LNCaP clone FGC (cell line): ENCODE data around the gene HSF4.

ENCODE experiments used
- DNase-seq: peaks from one replicate; pipeline ENCODE4 v3.0.0-alpha.2; 2011; ENCODE audit warnings: low read depth
- H3K4me3 ChIP-seq: 2 replicates; pipeline ENCODE4 v1.5.1; 2011; ENCODE audit warnings: mild to moderate bottlenecking, low read depth, low read length, control low read depth
- TF ChIP-seq, protein P1 (sequence below): IDR thresholded peaks from 2 replicates; pipeline ENCODE4 v1.5.1; 2012; ENCODE audit warnings: mild to moderate bottlenecking; ENCODE audit not compliant: control insufficient read depth, insufficient read depth; ENCODE audit errors: extremely low read depth

The HSF4 gene

DNA sequence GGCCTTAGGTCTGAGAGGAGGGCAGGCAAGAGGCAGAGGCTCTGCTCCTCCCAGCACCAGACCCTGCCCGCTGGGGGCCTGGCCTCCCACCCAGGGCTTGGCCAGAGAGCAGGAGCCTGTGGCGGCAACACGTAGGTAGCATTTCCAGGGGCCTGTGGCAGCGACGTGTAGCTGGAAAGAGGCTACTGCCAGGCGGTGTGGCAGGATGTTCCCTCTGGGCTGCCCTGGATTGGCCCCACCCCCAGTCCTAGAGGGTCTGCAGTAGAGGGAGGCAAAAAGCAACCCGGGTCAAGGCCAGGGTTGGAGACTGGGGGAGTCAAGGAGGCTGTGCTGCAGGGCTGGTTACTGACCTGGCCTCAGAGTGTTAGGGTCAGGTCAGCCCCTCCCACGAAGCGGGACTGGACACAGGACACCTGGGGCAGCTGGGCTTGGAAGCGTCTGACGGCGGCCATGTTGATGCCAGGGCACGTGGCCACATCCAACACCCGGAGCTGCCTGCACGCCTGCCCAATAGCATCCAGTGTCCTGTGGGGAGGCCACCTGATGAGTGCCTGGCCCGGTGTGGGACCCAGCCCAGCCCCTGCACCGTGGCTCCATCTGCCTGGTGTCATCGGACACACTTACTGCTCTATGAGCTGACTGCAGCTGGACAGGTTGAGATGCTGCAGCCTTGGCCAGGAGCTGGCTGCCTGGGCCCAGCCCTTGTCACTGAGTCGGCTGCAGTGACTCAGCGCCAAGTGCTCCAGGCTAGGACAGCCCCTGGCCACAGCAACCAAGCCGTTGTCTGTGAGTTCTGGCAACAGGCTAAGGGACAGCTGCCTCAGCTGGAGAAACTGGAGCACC lies 42.9 kb downstream of the HSF4 start:
- peak; percentile 71 for DNase-seq
- H3K4me3 ChIP-seq: 0 out of 2 replicates have a peak overlapping the region, but pooled peaks have one; percentile 17
- TF ChIP-seq, protein P1, sequence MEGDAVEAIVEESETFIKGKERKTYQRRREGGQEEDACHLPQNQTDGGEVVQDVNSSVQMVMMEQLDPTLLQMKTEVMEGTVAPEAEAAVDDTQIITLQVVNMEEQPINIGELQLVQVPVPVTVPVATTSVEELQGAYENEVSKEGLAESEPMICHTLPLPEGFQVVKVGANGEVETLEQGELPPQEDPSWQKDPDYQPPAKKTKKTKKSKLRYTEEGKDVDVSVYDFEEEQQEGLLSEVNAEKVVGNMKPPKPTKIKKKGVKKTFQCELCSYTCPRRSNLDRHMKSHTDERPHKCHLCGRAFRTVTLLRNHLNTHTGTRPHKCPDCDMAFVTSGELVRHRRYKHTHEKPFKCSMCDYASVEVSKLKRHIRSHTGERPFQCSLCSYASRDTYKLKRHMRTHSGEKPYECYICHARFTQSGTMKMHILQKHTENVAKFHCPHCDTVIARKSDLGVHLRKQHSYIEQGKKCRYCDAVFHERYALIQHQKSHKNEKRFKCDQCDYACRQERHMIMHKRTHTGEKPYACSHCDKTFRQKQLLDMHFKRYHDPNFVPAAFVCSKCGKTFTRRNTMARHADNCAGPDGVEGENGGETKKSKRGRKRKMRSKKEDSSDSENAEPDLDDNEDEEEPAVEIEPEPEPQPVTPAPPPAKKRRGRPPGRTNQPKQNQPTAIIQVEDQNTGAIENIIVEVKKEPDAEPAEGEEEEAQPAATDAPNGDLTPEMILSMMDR: no peak

DNA sequence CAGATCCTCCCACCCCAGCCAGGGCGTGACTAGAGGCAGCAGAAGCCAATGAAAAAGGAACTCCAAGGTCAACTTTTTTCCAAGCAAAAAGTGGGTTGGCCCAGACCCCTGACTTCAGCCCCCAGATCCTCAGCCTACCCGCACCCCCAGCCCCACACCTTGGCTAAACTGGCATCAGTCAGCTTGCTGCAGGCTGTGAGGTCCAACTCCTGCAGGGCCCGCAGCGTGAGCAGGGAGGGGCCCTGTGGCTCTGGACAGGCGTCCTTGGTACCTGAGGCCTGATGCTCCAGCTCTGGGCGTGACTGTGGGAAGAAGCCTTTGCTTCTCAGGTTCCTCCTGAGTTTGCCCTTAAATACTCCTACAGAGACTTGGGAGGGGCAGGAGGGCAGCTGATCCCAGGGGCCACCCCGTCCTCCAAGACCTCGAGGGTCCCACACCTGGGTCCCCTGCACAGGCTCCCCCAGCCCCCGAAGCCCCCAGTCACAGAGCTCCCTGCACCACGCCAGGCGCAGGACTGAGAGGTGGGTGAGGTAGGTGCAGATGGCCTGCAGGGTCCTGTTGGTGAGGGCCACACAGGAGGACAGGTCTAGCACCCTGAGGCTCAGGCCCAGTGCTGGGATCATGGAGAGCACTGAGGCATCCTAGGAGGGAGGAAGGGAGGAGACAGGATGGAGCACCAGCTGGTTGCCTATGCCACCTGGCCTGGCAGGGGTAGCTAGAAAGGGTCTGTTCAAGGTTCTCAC lies 43.8 kb downstream of the HSF4 start:
- no peak for DNase-seq
- TF ChIP-seq, protein P1: no peak
- no peak overlapping the region for H3K4me3 ChIP-seq

GRCh38 chr16:67209565-67209964 lies 45.0 kb downstream of the HSF4 start:
- no peak for DNase-seq
- TF ChIP-seq, protein P1: no peak
- H3K4me3 ChIP-seq: no peak overlapping the region

- H3K4me3 ChIP-seq: no peak overlapping the region
- no peak for DNase-seq
- TF ChIP-seq, protein P1: no peak
Measured at GRCh38 chr16:67210069-67210937, 45.8 kb downstream of the HSF4 start.

DNA sequence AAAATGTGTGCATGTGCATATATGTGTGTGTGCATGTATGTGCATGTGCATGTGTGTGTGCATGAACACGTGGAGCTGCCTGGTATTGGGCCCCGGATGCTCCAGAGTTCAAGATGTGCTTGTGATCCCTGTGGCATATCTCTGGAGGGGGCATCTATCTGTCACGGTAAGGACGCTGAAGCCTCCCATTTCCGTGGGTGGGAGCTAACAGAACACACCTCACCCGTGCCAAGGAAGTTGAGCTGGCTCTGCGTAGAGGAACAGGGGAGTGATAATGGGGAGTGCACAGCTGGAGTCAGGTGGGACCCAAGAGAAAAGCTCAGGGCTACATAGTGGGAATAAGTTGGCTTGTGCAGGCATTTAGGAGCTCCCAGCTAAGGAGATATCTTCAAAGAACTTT lies 47.1 kb downstream of the HSF4 start:
- TF ChIP-seq, protein P1: no peak
- H3K4me3 ChIP-seq: no peak overlapping the region
- DNase-seq: no peak

DNA sequence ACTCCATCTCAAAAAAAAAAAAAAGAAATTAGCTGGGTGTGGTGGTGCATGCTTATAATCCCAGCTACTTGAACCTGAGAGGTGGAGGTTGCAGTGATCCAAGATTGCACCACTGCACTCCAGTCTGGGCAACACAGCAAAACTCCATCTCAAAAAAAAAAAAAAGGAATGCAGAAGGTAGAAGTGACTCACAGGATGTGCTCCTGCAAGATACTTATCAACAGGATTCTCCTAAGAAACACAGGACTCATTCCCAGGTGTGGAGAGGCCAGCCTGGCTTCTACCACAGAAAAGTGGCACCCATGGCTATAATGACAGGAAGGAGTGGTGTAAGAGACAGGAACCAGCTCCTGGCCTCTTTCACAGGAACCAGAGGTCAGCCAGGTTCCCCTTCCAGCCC lies 48.2 kb downstream of the HSF4 start:
- no peak overlapping the region for H3K4me3 ChIP-seq
- TF ChIP-seq, protein P1: no peak
- no peak for DNase-seq
